ENCODE measurements around the gene SVIL.
"Not testable (repeated sequence)": the region's sequence is repeated elsewhere in the genome, so short reads cannot be mapped to it uniquely, and the experiment has no call there.

SVIL gene

GRCh38 chr10:29574212-29575097 is 60.3 kb downstream of the SVIL start:
- not testable (repeated sequence) for H3K36me3 Mint-ChIP-seq (ENCODE audit: low read depth); H3K27me3 Mint-ChIP-seq; H3K9me3 Mint-ChIP-seq; H3K4me3 Mint-ChIP-seq; H3K4me1 Mint-ChIP-seq (ENCODE audit: low read depth); DNase-seq; H3K27ac Mint-ChIP-seq

DNA sequence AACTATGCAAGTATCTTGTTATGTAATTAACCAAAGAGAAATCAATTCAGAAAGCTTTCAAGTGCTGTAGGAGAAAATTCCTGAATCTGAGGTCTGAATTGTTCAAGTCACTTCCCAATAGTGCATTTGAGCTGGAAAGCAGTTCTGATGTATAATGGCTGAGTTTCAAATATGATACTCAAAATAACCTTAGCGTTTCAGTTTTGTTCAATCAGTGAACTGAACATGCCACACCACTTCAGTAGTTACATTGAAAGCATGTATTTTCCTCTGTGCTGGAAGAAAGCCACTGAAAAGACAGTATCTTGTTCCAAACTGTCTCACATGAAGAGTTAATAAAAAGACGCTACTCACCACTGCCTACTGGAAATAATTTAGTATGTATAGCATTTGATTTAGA is 64.5 kb downstream of the SVIL start:
- H3K27me3 Mint-ChIP-seq; H3K9me3 Mint-ChIP-seq; H3K36me3 Mint-ChIP-seq (ENCODE audit: low read depth); H3K4me3 Mint-ChIP-seq; H3K4me1 Mint-ChIP-seq (ENCODE audit: low read depth); H3K27ac Mint-ChIP-seq; DNase-seq: not testable (repeated sequence)

DNA sequence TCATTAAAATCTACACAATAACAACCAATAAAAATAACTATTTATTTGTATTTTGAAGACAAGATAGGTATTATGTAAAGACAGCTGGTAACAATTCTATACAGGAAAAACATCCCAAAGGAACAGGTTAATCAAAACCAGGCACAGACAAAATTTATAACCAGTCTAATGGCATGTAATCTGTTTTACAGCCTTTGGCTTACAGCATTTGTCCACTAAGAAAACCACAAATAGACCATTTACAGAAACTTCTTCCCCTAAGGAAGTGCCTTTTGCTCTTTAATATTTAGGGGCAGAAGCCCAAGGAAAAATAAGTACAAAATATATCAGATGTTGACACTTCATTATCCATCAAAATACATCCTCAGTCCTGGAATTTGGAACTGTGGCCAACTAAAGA is 65.0 kb downstream of the SVIL start:
- DNase-seq: no peak
- Mint-ChIP-seq H3K36me3 (ENCODE audit: low read depth) (peaks cover 2% of the 10 kb centered on the region), H3K9me3 (no peaks in the 10 kb centered on the region), H3K27ac (no peak overlapping the region), H3K4me1 (ENCODE audit: low read depth) (no peaks in the 10 kb centered on the region), H3K4me3 (no peak overlapping the region), H3K27me3 (no peaks in the 10 kb centered on the region)

DNA sequence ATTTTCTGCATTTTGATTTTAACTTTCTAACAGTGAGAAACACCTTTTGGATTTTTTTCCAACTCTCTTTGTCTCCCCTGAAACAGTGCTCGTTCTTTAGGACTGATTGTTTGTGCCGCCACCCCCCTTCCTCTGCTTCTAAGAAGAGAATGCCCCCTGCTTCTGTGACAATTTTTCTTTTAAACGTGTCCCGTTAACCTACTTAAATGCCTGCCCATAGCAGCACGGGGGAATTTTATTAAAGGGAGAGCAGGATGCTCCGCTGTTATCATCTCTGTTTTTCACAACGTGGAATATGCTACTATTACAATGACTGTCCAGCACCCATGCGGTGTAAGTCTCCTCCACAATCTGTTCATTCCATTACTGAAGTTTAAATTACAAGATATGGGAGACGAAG is 67.8 kb downstream of the SVIL start:
- Mint-ChIP-seq H3K27me3 (no peaks in the 10 kb centered on the region), H3K27ac (no peak overlapping the region), H3K4me1 (ENCODE audit: low read depth) (no peaks in the 10 kb centered on the region), H3K36me3 (ENCODE audit: low read depth) (peaks cover 15% of the 10 kb centered on the region), H3K4me3 (no peak overlapping the region), H3K9me3 (no peaks in the 10 kb centered on the region)
- DNase-seq: no peak

DNA sequence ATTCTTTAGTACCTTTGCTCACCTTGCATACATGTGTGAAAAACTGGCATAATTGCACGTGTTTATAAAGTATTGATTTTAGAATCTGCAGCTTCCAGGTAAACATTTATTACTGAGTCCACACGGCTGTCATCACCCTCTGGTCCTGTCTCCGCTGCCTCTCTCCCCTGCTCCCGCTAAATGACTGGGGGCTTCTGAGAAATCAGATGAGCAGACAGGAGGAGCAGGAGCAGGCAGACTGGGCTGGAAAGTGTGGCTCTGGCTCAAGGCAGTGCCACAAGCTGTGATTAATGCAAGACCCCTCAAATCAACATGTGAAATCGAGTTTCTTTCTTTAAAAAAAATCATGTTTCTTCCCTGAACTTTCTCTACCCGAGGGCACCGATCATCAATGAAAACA is 68.6 kb downstream of the SVIL start:
- H3K9me3 Mint-ChIP-seq; H3K4me1 Mint-ChIP-seq (ENCODE audit: low read depth); DNase-seq; H3K4me3 Mint-ChIP-seq; H3K27me3 Mint-ChIP-seq; H3K27ac Mint-ChIP-seq: not testable (repeated sequence)
- peaks cover 23% of the 10 kb centered on the region for H3K36me3 Mint-ChIP-seq (ENCODE audit: low read depth)

DNA sequence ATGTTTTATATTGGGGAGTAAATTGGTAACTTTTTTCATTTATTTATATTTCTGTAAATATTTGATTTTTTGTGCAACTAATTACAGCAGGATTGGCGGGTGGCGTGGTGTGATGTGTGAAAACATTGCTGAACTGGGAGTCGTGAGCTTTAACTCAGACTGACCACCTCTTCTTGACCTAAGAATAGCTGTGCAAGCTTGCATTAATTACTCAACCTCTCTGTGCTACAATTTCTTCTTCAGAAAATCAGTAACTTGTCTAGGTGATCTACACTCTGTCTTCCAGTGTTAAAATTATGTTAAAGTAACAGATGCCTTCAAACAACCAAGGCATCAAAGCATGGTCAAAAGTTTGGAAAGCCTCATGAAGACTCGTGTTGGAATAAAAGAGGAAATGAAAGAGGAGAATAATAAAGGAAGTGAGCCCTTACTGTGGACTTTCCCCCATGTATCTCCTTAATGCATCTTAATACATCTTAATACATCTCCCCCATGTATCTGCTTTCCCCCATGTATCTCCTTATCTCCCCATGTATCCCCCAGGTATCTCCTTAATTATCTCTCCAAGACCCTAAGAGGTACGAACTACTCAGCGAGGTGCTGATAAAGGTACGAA is 71.2 kb downstream of the SVIL start:
- no peaks in the 10 kb centered on the region for H3K9me3 Mint-ChIP-seq
- no peak overlapping the region for H3K4me3 Mint-ChIP-seq
- H3K27me3 Mint-ChIP-seq: no peaks in the 10 kb centered on the region
- no peaks in the 10 kb centered on the region for H3K4me1 Mint-ChIP-seq (ENCODE audit: low read depth)
- no peak for DNase-seq
- no peak overlapping the region for H3K27ac Mint-ChIP-seq
- H3K36me3 Mint-ChIP-seq (ENCODE audit: low read depth): peaks cover 29% of the 10 kb centered on the region

GRCh38 chr10:29563006-29563405 is 71.8 kb downstream of the SVIL start:
- not testable (repeated sequence) for H3K4me1 Mint-ChIP-seq (ENCODE audit: low read depth); DNase-seq; H3K27ac Mint-ChIP-seq; H3K27me3 Mint-ChIP-seq; H3K4me3 Mint-ChIP-seq; H3K9me3 Mint-ChIP-seq
- peaks cover 29% of the 10 kb centered on the region for H3K36me3 Mint-ChIP-seq (ENCODE audit: low read depth)

GRCh38 chr10:29559996-29560395 is 74.8 kb downstream of the SVIL start:
- DNase-seq: no peak
- Mint-ChIP-seq H3K36me3 (ENCODE audit: low read depth) (peaks cover 29% of the 10 kb centered on the region), H3K9me3 (no peaks in the 10 kb centered on the region), H3K27ac (no peak overlapping the region), H3K4me3 (no peak overlapping the region), H3K27me3 (no peaks in the 10 kb centered on the region), H3K4me1 (ENCODE audit: low read depth) (peaks cover 7% of the 10 kb centered on the region)

DNA sequence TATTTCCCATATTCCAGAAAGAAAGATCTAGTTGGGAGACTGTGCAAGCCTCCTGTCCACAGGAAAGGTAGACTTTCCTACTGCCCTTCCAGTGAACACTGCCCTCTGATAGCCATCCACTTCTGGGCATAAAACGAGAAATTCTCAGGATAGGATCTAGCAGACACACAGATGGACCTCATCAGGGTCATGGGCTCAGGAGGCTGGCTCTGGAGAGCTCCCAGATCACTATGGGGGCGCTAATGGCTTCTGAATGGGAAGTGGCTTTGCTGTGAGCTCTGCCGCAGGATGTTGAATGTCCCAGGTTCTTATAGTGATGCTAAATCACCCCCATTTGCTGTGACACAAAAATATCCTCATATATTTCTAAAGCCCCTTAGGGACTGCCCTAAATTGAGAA is 77.1 kb downstream of the SVIL start:
- Mint-ChIP-seq H3K27ac (no peak overlapping the region), H3K36me3 (ENCODE audit: low read depth) (peaks cover 39% of the 10 kb centered on the region), H3K4me3 (no peak overlapping the region), H3K27me3 (no peaks in the 10 kb centered on the region), H3K9me3 (no peaks in the 10 kb centered on the region), H3K4me1 (ENCODE audit: low read depth) (peaks cover 10% of the 10 kb centered on the region)
- DNase-seq: no peak

DNA sequence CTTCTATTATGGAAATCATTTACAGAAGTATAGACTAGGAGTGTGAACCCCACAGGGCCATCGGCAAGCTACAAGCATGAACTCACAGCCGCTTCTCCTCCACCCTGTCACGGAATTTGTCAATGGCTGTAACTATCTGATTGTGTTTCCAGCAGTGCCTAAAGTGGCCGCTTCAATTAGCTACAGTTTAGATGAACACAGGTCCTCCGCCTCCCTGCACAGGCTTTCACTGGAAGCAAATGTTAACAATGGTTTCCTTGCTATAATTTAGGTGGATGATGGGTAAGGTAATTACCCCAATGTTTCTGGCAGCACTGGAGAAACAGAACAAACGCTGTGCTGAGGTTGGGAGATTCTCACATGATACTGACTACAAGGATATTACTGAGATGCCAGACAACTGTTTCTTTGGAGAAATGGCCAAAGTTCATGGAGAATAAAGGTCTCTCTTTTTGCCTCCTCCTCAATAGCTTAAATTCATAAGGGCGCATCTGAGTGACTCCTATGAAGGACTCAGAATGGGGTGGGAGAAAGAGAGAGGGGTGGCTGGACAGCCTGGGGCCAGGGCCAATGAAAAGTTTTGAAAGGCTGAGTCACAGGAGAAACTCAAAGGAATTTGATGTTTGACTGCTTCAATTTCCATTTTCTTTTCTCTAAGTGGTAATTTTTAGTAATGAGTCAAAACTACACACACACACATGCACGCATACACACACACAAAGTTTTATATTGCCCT is 78.9 kb downstream of the SVIL start:
- Mint-ChIP-seq H3K27me3 (no peaks in the 10 kb centered on the region), H3K27ac (no peak overlapping the region), H3K36me3 (ENCODE audit: low read depth) (peaks cover 34% of the 10 kb centered on the region), H3K4me3 (no peak overlapping the region), H3K4me1 (ENCODE audit: low read depth) (peaks cover 10% of the 10 kb centered on the region), H3K9me3 (no peaks in the 10 kb centered on the region)
- no peak for DNase-seq

DNA sequence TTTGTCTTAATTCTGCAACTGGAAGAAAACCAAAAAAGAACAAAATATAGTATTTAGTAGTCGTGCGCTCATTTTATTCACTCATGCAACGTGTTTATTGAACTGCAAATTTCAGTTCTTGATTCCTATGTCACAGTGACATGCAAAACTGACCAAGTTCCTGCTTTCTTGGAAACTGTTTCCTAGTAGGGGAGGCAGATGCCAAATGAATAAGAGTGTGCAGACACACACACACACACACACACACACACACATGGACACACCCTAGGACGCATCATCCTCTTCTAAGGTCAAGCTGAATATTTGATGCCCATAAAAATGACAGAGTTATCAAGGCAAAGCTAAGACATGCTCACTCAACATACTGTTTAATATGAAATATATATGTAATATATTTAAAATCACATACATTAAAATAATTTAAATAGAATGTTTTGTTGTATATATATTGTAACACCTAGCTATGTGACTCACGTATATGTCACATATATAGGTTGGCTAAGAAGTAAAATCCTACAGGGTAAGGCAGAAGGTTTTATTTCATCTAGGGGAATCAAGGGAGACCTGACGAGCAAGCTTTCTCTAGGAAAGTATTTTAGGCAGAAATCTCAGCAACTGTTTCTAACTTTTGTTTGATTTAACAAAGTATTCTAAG is 79.6 kb downstream of the SVIL start:
- Mint-ChIP-seq H3K27ac (no peak overlapping the region), H3K4me1 (ENCODE audit: low read depth) (peaks cover 10% of the 10 kb centered on the region), H3K36me3 (ENCODE audit: low read depth) (peaks cover 39% of the 10 kb centered on the region), H3K4me3 (no peak overlapping the region), H3K27me3 (no peaks in the 10 kb centered on the region), H3K9me3 (no peaks in the 10 kb centered on the region)
- DNase-seq: no peak

DNA sequence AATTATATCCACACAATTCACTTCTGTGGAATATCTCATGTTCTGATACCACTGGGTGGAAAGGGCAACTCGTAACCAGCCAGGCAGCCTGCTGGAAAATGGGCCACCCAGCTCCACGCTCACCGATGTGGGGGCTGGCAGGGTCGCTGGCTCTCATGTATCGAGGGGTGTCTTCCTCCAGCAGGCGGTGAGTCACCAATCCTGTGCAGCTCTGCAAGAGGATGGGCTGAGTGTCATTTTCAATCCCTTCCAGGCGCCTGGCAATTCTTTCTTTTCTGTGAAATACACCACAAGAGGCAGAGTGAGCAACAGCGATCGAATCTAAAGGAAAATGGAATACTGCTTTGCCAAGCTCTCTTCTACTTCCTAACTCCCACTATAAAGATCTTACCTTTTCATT is 80.1 kb downstream of the SVIL start:
- H3K27ac Mint-ChIP-seq: no peak overlapping the region
- H3K4me1 Mint-ChIP-seq (ENCODE audit: low read depth): peaks cover 10% of the 10 kb centered on the region
- no peaks in the 10 kb centered on the region for H3K27me3 Mint-ChIP-seq
- H3K4me3 Mint-ChIP-seq: no peak overlapping the region
- H3K36me3 Mint-ChIP-seq (ENCODE audit: low read depth): peaks cover 40% of the 10 kb centered on the region
- DNase-seq: no peak
- H3K9me3 Mint-ChIP-seq: no peaks in the 10 kb centered on the region

DNA sequence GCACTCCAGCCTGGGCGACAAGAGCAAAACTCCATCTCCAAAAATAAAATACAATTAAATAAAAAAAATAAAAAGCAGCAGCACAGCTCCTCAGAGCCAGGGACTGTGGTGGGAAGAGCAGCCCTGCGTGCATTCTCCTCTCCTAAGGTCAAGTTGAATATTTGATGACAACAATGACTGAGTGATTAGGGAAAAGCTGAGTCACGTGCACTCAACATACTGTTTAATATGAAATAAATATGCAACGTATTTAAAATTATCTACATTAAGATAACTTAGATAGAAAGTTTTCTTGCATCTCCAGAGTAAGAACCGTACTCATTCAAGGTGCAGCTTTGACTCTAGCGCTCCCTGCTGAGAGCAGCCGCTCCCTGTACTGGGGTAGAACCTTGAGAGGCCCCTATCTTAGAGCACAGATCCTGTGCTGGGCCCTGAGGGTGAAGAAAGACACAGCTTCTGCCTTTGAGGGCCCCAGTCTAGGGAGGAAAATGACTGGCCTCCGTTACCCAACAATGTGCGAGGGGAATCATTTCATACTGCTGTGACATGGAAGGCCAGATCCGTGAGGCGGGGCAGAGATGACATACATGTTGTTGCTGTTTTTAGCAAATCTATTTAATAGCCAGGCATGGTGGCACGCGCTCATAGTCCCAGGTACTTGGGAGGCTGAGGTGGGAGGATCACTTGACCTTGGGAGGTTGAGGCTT is 81.1 kb downstream of the SVIL start:
- H3K9me3 Mint-ChIP-seq: no peaks in the 10 kb centered on the region

GRCh38 chr10:29553116-29553515 is 81.7 kb downstream of the SVIL start:
- not testable (repeated sequence) for DNase-seq, H3K9me3 Mint-ChIP-seq, H3K4me3 Mint-ChIP-seq, H3K27ac Mint-ChIP-seq, H3K27me3 Mint-ChIP-seq
- Mint-ChIP-seq H3K4me1 (ENCODE audit: low read depth) (peaks cover 17% of the 10 kb centered on the region), H3K36me3 (ENCODE audit: low read depth) (peaks cover 46% of the 10 kb centered on the region)

More for the DNA sequence above, 81.1 kb downstream of the SVIL start:
- peak overlapping the region; percentile 49 for H3K27ac Mint-ChIP-seq
- peaks cover 41% of the 10 kb centered on the region for H3K36me3 Mint-ChIP-seq (ENCODE audit: low read depth)
- H3K4me3 Mint-ChIP-seq: no peak overlapping the region
- H3K4me1 Mint-ChIP-seq (ENCODE audit: low read depth): peaks cover 12% of the 10 kb centered on the region
- H3K27me3 Mint-ChIP-seq: no peaks in the 10 kb centered on the region
- DNase-seq: no peak
